Activated CD4-positive, alpha-beta T cell treated with anti-CD3 and anti-CD28 coated beads for 4 hours (primary cell): ENCODE results near the gene SLC38A2.
"Not testable (repeated sequence)": the region's sequence is repeated elsewhere in the genome, so short reads cannot be mapped to it uniquely, and the experiment has no call there.

Source experiments
- DNase-seq, 2 donors: peaks; one replicate each; pipeline ENCODE4 v3.0.0-alpha.2; 2020

SLC38A2 gene

DNA sequence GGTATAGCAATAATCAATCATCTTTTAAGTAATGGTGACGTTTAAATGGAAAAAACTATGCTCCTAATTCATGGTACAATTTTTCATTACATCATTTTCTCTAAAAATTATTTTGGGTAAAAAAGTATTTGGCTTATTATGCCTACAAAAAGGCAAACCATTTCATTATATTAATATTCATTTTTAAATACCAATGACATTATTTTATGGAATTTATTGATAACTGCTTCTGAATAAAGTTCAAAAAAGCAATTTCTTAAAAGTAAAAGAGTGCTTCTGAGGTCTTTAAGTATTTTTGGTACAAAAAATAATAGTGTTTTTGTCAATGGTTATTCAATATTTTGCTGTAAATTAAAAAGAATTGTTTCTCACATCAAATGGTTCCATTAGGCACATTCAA, 12.2 kb downstream of the SLC38A2 start:
- no peak for DNase-seq

DNA sequence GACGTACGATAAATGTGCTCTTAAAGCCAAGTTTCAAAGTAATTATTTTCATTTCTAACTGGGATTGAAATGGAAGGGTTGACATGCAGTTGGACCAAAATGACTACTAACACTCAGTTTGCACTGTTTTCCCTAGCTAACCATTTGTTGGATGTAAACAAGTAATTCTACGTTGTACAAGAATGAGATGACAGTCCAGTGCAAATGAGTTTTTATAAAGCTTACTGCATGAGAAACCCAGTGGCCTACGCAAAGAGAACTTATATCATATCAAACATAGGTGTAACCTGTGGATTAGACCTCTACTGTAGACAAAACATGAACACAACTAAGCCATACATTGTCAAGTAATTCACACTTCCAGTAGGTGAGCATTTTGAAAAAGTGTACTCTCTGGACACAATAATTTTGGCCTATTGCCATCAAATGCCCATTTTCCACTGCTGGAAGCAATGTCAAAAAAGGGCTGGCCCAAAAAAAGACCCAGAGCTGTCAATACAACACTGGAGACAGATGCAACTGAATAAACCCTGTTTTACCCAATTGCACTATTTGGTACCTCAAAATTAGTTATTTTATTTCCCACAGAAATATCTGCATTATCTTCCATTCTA, 12.8 kb downstream of the SLC38A2 start:
- no peak for DNase-seq

DNA sequence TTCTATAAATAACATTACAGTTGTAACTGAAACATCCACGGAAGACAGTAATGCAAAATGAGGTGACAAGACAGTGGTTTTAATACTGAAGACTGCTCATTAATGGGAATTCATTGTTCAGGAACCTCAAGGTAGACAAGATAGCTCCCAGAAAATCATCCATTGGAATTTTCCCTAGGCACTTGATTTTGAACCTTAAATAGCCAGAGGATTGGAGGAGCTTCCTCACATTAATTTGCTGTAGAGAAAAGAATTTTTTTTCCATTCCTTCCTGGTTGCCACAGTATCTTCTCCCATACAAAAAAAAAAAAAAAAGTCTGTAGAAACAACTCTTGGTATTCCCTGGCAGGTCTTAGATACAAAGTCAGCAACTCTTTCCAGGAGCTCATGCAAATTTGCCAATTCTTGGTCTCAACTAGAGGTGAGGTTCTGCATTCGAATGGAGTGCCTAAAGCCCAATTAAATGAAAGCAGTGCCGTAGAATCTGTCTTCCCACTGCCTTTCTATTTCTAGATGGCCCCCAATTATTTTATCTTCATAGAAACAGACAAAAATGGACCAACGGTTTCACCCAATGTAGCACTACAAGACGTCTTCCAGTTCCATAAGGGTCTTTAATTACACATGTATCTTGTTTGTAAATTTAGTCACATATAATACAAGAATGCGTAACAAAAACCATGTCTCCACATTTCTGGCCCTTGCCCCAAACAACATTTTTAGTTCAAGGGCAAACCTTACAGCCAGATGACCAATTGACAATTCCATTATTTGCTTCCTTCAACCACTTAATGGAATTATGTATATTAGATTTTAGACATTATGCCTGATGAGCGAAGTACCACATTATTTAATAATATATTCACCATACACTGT, 13.5 kb downstream of the SLC38A2 start:
- no peak for DNase-seq

- DNase-seq = no peak
Measured at GRCh38 chr12:46358325-46358700, 14.3 kb downstream of the SLC38A2 start.

DNA sequence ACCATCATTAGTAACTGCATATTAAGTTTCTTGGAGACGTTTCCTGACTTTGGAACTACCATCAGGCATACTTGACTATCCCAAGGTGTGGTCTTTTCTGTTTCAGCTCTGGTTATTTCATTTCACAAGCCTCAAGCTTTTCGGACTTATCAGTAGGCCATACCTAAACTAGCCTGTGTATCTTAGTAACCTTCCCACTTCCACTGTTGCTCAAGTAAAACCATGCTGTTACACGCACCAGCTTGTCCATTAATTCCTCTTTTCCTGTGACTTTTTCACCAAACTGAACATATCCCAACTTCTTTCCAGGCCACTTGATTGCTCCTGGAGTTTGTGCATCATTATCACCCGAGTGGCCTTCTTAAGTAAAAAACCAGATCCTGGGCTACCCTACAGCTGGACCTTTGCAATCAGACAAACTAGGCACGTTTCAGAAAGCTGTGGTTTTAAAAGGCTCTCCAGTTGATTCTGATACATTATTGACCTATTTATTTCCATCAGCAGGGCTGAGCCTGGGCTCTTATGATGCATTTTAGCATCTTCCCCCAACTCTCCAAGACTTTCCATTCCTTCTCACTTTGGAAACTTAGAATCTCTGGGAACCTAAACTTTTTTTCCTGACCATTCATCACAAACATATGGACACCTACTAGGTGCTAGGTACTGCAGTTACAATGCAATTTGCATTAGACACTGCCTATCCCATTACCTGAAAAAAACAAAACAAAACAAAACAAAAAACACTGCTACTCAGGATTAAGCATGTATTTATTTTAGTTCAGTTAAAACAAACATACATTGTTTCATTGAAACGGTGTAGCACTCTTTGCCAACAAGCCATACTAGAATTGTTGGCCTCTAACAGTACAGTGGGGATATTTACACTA, 14.9 kb downstream of the SLC38A2 start:
- no peak for DNase-seq

DNA sequence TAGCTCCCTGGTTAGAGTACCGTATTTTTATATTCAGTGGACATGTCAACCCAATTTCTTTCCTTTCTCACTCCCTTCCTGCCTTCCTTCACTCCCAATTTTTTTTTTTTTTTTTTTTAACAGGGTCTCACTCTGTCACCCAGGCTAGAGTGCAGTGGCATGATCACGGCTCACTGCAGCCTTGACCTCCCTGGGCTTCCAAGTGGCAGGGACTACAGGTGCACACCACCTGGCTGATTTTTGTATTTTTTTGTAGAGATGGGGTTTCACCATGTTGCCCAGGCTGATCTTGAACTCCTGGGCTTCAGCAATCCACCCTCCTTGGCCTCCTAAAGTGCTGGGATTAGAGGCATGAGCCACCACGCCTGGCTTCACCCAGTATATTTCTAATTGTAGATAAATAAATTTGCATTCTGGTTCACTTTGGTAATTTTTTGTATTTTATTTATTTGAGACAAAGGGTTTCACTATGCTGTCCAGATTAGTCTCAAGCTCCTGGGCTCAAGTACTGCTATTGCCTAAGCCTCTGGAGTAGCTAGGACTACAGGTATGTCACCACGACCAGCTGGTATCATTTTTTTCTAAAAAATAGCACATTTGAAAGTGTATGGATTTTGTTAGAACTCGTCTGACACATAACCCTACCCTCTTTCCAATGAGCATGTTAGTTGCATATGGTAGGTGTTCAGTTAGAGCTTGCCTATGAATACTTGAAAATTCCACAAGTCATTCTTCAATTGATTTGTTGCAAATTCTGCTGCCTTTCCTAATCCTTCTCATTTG, 15.7 kb downstream of the SLC38A2 start:
- DNase-seq = no peak

GRCh38 chr12:46354802-46355199, 17.8 kb downstream of the SLC38A2 start:
- no peak for DNase-seq

DNA sequence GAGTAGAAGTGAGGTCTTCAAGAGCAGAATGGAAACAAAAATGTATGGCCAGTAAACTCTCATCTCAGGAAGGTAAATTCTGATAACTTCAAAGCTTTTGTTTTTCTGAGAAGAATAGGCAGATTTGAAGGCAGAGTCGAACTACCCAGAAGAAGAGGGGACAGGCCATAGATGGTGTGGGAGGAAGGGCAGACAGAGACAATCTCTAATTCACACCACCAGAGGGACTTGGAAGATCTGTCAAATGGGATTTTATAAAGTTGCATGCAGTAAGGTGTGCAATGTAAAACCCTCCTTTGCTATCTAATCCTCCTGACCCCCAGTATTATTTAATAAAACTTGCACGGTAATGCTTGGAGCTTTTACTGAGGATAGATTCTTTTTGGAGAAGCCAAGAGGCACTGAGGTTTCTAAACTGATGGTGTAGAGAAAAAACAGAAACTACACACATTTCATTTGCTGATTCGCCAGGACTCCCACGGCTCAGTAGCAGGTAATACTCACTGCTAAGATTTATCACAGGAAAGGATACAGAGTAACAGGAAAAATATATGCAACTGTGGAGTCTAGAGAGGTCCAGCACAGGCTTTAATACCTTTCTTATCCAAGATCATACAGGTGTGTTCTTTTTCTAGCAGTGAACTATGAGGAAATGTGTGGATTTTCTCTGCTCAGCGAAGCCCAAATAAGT, 18.3 kb downstream of the SLC38A2 start:
- DNase-seq = no peak

DNA sequence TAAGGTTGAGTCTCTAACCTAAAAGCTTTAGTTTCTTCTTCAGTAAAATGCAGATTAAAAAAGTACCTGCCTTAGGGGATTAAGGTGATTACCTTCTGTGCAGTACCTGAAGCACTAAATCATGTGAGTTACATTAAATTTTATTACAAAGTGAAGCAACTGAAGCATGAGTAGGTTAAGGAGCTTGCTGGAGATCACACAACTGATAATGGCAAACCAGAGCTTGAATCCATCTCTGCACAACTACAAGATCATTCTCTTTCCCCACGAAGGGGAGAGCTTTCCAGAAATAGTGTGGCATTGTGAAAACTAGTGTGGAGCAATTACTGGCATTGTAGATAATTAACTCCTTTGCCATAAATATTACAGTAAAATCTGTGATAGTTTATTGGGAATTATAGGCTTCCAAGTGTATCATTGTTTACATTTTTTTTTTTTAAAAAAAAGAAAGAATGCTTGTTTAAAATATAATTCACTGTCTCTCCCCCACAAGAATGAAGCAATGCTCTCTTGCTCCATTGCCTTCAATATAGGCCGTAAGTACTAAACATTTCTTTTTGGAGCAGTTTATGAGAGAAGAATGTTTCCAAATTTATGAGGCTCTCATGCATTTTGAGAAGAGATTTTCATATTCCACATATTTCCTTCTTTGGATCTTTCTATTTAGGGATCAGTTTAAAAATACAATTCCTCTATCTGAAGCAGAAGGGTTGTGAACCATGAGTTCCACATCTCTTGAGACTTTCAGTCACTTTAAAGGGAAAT, 20.5 kb downstream of the SLC38A2 start:
- DNase-seq = no peak

- DNase-seq = no peak
Measured at GRCh38 chr12:46351138-46351537, 21.4 kb downstream of the SLC38A2 start.

- DNase-seq = no peak
Measured at GRCh38 chr12:46349253-46349652, 23.3 kb downstream of the SLC38A2 start.

- DNase-seq = no peak
Measured at GRCh38 chr12:46343118-46343852, 29.3 kb downstream of the SLC38A2 start.

DNA sequence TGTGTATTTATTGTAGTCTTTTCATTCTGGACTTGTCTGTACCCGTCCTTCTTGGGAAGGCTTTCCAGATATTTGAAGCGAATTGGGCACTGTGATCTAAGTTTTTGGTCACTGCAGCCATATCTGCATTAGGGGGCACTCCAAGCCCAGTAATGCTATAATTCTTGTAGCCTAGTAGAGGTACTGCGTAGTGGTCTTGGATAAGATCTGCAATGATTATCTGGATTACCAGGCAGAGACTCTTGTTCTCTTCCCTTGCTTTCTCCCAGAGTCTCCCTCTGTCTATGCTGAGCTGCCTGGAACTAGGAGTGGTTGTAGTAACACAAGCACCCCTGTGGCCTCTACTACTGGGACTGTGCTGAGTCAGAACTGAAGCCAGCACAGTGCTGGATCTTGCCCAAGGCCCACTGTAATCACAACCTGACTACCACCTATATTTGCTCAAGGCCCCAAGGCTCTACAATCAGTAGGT, 30.0 kb downstream of the SLC38A2 start:
- peak; percentile 23 to 38 for DNase-seq

- DNase-seq = no peak
Measured at GRCh38 chr12:46339051-46339450, 33.5 kb downstream of the SLC38A2 start.

GRCh38 chr12:46332260-46332659, 40.3 kb downstream of the SLC38A2 start:
- DNase-seq = no peak

DNA sequence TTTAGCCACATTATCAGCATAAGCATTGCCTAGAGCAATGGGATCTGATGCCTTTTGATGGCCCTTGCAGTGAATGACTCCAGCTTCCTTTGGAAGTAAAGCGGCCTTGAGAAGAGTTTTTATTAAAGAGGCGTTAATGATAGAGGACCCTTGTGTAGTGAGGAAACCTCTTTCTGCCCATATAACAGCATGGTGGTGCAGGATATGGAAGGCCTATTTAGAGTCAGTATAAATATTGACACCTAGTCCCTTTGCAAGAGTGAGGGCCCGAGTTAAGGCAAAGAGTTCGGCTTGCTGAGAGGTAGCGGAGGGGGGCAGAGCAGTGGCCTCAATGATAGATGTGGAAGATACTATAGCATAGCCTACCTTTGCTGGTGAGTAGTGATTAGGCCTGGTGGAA, 47.5 kb downstream of the SLC38A2 start:
- not testable (repeated sequence) for DNase-seq

DNA sequence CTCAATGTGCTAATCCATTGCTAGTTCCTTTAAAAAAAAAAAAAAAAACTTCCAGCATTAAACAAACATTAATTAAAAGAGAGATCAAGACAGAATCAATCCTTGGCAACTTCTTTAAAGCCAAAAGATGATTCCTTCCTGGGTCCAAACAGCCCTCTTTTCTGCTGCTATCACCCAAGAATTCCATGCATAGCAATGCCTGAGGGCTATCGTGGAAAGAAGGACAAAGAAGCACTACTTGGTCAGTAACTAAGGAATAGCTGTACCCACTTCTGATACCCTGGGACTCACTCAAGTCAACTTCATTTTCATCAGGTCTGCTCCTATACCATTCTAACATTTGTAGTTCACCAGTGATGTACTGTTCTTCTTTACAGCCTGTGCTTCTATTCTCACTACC, 51.8 kb downstream of the SLC38A2 start:
- no peak for DNase-seq

- DNase-seq = no peak
Measured at GRCh38 chr12:46318037-46318436, 54.5 kb downstream of the SLC38A2 start.
